LNCaP clone FGC (cell line): ENCODE results near the gene MDC1.
"Not testable (repeated sequence)": the region's sequence is repeated elsewhere in the genome, so short reads cannot be mapped to it uniquely, and the experiment has no call there.

ENCODE experiments used
- DNase-seq: peaks from one replicate; pipeline ENCODE4 v3.0.0-alpha.2; 2011; ENCODE audit warnings: low read depth
- H3K4me3 ChIP-seq: 2 replicates; pipeline ENCODE4 v1.5.1; 2011; ENCODE audit warnings: mild to moderate bottlenecking, low read depth, low read length, control low read depth
- TF ChIP-seq, protein P1 (sequence below): IDR thresholded peaks from 2 replicates; pipeline ENCODE4 v1.5.1; 2012; ENCODE audit warnings: mild to moderate bottlenecking; ENCODE audit not compliant: control insufficient read depth, insufficient read depth; ENCODE audit errors: extremely low read depth

MDC1 gene

DNA sequence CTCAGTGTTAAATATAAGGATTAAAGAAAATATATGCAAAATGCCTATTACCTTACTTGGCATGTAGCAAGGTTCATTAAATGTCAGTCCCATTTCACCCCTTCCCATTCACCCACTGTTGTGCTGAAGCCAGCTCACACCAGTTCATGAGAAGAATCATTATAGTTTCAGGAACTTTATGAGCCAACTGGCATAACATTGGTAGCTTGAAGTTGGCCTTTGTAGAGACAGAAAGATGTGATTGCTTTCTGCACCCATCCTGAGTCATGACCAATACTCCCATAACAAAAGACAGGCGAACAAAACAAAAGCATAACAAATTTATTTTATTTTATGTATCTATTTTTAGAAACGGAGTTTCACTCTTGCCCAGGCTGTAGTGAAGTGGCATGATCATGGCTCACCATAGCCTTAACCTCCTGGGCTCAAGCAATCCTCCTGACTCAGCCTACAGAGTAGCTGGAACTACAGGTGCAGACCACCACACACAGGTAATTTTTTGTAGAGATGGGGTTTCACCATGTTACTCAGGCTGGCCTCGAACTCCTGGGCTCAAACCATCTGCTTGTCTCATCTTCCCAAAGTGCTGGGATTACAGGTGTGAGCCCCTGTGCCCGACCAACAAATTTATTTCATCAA, 44.8 kb upstream of the MDC1 start:
- TF ChIP-seq, protein P1, sequence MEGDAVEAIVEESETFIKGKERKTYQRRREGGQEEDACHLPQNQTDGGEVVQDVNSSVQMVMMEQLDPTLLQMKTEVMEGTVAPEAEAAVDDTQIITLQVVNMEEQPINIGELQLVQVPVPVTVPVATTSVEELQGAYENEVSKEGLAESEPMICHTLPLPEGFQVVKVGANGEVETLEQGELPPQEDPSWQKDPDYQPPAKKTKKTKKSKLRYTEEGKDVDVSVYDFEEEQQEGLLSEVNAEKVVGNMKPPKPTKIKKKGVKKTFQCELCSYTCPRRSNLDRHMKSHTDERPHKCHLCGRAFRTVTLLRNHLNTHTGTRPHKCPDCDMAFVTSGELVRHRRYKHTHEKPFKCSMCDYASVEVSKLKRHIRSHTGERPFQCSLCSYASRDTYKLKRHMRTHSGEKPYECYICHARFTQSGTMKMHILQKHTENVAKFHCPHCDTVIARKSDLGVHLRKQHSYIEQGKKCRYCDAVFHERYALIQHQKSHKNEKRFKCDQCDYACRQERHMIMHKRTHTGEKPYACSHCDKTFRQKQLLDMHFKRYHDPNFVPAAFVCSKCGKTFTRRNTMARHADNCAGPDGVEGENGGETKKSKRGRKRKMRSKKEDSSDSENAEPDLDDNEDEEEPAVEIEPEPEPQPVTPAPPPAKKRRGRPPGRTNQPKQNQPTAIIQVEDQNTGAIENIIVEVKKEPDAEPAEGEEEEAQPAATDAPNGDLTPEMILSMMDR = no peak
- no peak for DNase-seq
- no peak overlapping the region for H3K4me3 ChIP-seq

- TF ChIP-seq, protein P1 = no peak
- no peak for DNase-seq
- H3K4me3 ChIP-seq = no peak overlapping the region
These were observed 43.5 kb upstream of the MDC1 start for GRCh38 chr6:30760549-30760948.

GRCh38 chr6:30759575-30760239, 42.6 kb upstream of the MDC1 start:
- no peak overlapping the region for H3K4me3 ChIP-seq
- no peak for DNase-seq
- TF ChIP-seq, protein P1 = no peak

DNA sequence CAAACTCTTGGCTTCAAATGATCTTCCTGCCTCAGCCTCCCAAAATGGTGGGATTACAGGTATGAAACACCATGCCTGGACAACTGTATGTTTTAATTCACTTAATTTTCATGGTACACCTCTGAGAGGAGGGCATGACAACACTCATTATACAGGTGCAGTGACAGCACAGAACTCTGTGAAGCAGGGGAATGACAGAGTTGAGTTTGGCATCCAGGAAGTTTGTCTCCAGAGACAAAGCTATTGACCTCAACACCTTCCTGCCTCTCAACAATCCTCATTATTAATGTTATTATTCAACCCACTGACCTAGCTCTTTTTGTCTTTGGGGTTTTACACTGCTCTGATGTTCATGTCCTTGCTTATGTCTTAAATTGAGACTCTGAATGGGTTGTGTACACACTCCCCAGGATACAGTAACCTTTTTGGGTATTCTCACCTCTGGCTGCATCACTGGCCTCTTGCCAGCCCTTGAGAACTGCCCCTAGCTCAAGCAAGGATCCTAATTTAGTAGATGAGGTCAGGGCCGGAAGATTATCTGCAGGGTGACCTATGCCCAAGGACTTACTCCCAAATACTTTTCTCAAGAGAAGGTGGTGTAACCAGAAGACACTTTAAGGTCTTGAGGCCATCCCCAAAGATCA, 40.3 kb upstream of the MDC1 start:
- no peak overlapping the region for H3K4me3 ChIP-seq
- DNase-seq = no peak
- TF ChIP-seq, protein P1 = no peak

GRCh38 chr6:30756405-30757003, 39.4 kb upstream of the MDC1 start:
- H3K4me3 ChIP-seq, DNase-seq: not testable (repeated sequence)

DNA sequence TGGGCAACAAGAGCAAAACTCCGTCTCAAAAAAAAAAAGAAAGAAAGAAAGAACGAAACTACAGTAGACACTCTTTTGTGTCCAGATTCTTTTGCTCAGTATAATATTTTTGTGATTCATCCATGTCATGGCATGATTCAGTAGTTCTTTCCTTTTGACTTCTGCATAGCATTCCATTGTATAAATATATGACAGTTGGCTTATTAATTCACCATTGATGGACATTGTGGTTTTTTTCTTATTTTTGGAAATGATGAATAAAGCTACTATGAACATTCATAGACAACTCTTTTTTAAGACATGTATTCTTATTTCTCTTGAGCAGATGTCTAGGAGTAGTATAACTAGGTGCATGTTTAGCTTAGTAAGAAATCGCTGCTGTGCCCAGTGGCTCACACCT, 37.5 kb upstream of the MDC1 start:
- DNase-seq = no peak
- no peak overlapping the region for H3K4me3 ChIP-seq

More for the DNA sequence above, 37.5 kb upstream of the MDC1 start:
- TF ChIP-seq, protein P1 = no peak
